CD4-positive, alpha-beta T cell treated with Interleukin-15 for 4 hours (primary cell): ENCODE data around the gene SPON2.

Experiments used
- DNase-seq: peaks from one replicate; pipeline ENCODE4 v3.0.0-alpha.2; 2020; ENCODE audit warnings: low spot score

SPON2 gene

GRCh38 chr4:1172971-1173757 is 781 bp upstream of the SPON2 start:
- DNase-seq = no peak

DNA sequence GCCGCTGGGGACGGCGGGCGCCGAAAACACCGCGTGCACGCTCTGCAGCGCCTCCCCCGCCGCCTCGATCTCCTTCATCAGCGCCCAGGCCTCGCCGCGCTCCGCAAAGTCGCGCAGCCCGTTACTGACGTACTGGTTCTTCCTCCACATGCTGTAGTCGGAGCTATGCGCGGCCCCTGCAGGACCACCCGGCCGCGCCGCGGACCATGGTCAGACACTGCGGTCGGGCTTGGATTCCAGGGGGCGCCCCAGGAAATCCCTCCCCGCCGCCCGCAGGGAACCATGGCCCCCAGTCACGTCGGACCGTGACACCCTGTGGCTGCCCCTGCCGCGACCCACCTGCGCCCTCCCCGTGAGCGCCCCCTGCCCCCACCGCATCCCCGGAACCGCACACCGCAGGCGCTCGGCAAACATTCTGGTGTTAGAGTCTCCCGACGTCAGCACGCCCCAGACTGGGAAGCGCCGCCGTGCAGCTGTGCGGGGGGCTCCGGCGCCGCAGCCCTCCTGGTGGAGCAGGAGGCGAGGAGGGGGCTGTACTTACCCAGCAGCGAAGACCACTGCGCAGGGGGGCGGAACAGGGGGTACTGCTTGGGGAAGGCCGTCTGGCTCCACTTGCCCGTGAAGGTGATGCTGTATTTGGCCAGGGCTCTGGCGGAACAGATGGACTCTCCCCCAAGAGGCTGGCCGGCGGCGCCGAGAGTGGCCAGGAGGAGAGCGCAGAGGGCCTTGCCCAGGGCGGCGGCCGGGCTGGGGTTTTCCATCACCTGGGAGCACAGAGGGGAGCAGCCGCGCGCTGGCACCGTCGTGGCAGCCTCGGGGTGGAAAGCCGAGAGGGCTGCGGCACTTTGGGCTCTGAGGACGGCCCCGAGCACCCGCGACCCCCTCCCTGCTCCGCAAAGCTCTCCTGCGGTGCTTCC is 814 bp downstream of the SPON2 start:
- DNase-seq = peak; percentile 49

DNA sequence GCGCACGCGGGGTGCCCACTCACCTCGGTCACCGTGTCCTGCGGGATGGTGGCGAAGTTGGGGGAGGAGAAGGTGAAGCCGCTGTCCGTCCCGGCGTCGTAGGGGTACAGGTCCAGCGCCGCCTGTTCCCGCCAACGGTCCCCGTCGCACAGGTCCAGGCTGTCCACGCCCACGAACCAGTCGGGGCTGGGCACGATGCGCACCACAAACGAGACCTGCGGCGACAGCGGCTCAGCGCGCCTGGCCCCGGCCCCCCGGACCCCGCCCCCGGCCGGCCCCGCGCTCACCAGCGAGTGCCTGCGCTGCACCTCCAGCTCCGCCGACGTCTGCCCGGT is 1.4 kb downstream of the SPON2 start:
- no peak for DNase-seq

DNA sequence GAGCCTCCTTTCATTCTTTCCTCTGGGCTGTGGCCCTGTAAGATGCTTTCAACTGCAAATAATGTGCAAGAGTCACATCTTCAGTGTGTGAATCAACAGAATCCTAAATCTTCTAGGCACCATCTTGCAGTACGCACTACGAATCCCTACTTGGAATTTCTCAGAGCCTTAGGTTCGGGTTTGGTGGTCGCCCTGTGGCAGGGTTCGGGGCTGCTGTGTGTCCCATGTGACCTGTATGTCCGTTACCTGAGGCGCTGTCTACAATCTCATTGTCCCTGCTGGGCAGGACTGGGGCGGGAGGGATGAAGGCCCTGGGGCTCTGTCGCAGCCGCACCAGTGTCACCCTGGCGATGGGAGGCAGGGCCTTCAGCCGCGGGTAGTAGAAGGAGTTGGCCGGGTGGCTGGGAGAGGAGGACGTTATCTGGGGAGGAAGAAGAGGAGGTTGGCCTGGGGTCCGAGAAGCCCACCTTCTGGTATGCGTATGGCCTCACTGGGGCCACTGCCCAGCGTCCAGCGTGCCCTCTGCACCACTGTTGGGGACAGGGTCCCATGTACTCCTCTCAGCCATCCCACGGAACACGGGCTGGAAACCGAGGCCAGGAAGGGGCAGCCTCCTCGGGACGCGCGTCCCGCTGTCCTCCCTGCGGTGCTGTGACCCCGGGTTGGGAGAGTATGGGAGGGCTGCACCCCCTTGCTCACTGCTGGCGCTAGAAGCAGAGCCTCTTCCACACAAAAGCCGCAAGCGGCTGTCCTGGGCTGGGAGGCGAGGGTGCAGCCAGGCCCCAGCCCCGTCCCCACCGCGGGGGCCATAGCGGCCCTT is 2.0 kb downstream of the SPON2 start:
- no peak for DNase-seq

DNA sequence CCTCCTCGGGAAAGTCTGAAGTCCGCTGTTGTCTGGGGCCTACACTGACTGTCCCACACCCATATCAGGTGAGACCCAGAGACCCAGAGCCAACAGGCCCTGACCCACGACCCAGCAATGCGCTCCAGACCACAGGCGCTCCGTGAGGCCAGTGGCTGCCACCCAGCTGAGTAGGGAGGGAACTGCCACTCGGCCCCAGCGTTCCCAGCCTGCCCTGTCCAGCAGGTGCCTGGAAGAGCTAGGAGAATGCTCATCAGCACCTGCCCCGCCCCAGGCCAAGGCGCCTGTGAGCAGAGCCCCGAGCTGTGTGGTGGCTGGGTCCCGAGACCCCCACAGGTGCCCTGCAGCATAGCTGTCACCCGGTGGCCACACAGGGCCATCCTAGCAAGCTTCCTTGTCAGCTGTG is 2.7 kb downstream of the SPON2 start:
- DNase-seq = no peak

- DNase-seq = no peak
Observed at GRCh38 chr4:1169171-1169671, 3.2 kb downstream of the SPON2 start.

DNA sequence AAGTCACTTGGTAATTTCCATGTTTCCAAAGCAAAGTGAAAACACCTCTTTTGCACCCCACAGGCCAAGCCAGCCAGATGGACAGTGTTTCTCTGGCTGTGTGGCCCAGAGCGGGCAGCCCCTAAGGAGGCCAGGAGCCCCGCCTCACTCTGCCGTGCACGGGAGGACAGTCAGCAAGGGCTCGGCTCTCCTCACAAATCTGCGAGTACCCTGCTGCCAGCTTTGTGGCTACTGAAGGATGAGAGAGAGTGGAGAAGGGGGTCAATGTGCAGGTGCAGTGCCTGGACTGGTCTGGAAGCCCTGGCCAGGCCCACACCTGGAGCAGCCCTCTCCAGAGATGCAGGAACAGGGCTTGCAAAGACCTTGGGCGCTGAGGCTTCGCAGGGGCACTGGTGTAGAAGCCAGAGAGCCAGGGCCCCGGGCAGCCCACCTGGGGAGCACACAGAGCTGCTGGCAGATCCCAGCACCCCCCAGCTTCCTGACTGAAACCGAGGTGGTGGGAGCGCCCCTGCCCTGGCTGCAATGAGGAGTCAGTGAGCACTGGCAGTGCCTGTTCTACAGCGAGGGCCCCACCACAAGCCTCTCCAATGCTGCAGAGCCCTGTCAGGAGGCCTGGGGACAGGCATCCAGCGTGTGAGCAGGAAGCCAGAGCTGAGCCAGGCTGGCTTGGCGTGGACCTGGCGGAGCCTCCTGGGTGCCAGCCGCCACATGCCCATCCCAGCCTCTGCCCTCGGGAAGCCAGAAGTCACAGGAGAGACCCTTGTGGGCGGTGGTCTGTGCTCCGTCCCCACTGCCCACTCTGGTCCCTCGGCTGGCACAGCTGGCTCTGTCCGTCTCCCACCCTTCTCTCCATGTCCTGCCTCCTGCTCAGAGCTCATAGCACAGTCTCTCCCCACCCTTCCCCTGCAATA is 3.9 kb downstream of the SPON2 start:
- no peak for DNase-seq

DNA sequence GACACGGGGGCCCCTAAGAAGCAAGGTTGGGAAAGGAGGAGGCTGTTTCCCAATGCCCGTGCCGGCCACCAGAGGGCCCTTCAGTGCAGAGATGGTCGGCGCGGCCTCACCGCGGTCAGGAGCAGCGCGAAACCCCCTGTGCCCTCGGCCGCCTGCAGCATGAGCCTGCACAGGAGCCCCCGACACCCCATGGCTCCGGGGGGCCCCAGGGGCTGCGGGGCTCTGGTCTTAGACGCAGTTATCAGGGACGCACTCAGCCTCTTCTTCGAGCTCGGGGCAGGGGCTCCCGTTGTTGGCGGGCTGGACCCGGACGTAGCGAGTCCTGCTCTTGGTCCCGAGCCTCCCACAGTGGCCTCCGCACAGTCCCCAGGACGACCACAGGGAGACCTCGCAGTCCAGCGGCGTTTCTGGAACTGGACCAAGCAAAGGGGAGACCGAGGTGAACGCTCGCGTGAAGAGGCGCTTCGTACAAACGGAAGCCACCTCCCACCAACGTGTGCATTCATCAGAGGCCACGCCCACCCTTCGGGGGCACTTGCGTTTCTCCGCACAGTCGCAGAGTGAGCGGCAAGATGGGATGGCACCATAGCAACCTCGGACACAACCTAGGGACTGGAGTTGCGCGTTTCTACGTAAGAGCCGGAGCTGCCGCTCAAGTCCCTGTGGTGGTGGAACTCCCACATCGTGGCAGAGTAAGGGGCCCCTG is 5.0 kb downstream of the SPON2 start:
- peak; percentile 86 for DNase-seq

DNA sequence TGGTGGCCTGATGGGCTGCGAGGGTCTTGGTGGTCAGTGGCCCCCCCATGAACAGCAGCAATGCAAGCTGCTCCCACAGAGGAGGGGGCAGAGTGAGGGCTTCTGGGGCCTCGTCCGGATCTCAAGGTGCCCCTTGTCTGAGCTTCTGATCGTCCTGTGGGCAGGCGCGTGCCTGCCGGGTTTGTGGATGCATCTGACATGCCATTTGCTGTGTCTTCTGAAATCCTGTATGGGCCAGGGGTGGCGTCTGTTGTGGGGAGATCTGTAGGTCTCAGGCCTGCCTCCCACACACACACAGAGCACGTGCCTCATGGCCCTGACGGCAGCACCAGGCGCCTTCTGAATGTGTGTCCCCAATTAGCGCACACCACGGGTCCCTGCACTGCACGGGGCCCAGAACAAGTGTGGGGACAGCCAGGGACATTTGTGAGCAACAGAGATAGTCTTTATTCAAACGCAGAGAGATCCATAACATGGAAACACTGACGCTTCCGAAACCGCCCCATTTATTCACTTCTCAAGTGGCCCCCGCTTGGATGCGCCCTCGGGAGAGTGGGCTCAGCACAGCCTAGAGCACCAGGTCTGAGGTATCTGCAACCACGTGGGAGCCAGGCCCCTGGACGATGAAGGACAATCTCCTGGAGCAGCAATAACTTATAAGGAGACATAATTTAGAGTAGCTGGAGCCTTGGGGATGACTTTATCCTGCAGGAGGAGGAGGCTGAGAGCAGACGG is 5.7 kb downstream of the SPON2 start:
- DNase-seq = no peak

DNA sequence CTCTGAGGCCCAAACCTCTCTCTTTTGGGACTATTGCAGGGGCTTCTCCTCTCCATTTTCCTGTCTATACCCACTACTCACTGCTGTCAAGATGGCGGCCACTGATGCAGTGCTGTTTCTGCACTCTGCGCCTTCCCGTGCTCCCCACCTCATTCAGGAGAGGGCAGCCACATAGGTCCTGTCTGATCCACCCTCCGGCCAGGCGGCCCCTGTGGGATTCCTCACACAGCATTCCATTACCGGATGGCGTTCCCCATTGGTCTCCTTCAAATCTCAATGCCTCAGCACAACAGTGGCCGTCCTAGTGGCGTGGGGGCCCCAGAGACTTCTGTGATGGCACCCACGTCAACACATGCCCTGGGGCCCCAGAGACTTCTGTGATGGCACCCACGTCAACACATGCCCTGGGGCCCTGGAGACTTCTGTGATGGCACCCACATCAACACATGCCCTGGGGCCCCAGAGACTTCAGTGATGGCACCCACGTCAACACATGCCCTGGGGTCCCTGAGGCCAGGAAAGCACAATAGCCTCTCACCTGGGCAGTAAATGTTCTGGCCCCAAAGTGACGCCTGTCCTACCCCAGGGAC is 7.3 kb downstream of the SPON2 start:
- DNase-seq = no peak

DNA sequence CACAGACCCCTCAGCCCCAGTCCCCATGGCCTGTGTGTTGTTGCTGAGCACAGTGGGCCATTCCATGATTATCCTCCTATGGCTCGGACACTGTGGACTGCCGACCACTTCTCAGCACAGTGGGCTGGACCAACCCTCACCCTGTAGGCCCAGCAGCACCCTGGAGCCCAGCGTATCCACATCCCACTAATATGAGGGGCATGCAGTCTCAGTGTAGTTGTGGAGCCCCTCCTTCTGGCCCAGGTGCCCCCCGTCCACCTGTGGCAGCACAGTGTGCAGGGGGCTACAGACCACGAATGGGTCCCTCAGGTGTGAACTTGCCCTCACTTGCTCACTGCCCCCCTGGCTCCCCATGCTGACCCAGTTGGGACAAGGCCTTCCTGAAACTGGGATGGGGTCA is 7.9 kb downstream of the SPON2 start:
- DNase-seq = no peak

DNA sequence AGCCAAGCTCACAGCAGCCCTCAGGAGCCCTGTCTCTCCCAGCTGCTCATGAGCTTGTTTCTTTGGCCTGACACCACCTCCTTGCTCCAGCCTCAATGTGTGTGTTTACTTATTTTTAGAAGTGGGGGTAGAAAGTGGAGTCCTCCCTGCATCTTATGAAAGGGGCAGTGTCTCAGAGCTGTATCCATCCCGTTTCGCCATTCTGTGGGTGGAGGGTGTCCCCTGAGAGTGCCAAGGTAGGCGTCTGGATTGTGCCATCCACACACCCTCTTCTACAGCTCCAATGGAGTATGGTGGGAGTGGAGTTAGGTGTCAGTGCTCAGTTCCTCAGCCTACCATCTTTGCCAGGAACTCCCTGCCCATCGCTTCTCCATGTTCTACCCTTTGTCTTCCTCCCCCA is 8.3 kb downstream of the SPON2 start:
- DNase-seq = no peak

DNA sequence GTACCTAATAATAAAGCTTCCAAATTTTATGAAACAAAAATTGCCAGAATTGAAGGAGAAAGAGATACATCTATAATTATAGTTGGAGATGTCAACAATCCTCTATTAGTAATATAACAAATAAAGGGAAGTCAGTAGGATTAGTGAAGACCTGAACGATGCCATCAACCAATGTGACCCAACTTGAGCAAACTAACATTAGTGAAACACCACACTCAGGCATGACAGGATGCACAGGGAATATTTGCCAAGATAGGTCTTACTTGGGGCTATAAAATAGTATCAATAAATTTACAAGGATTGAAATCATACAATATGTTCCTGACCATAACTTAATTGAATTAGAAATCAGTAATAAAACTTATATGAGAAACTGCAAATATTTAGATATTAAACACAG is 12.0 kb downstream of the SPON2 start:
- no peak for DNase-seq

DNA sequence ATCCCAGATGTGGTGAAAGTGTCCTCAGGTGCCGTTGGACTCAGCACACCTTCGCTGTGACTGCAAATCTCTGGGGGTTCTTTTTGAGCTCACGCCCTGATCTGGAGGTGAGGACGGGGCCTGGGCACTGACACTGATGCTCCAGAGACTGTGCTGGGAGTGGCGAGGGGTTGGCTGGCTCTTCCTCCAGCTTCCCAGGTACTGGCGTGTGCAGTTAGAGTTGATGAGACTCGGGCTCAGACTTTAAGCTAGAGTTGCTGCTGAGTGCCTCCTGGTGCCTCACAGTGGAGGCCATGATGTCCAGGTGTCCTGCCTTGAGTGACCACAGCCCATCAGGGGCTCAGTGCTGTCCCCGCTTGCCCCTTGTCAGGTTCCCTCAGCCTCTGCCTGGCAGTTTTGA is 16.3 kb downstream of the SPON2 start:
- no peak for DNase-seq

DNA sequence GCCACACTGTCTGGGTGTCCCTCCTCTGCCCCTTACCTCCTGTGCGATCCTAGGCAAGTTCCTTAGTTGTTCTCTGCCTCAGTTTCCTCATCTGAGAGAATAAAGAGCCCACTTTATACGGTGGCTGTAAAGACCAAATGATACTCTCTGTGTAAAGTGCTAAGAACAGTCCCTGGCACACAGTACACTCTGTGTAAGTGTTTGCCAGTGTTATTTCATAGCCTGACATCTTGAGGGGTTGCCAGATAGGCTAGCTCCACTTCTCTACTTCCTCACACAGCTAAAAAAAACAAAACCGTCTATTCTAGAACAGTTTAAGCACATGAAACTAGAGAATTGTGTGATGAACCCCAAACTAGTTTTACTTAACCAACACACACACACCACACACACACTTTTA is 17.1 kb downstream of the SPON2 start:
- no peak for DNase-seq

GRCh38 chr4:1154523-1155182 is 17.7 kb downstream of the SPON2 start:
- no peak for DNase-seq

GRCh38 chr4:1154126-1154522 is 18.3 kb downstream of the SPON2 start:
- no peak for DNase-seq

GRCh38 chr4:1153567-1154090 is 18.8 kb downstream of the SPON2 start:
- DNase-seq = no peak

GRCh38 chr4:1152290-1152689 is 20.1 kb downstream of the SPON2 start:
- DNase-seq = no peak
